Fibroblast of villous mesenchyme (primary cell): ENCODE data around the gene NLRP14. TPM values are rescaled to one million over a fixed set of nuclear protein-coding genes. Genes with fewer than 3 reads are reported as not detected.

ENCODE experiments used
- DNase-seq: peaks from one replicate; pipeline ENCODE4 v3.0.0-alpha.2; 2010; ENCODE audit warnings: low read depth
- H3K4me3 ChIP-seq: 2 replicates; pipeline ENCODE4 v1.5.1; 2011; ENCODE audit warnings: low read depth, mild to moderate bottlenecking, low read length
- CTCF ChIP-seq: IDR thresholded peaks from 2 replicates; pipeline ENCODE4 v1.5.1; 2012; ENCODE audit warnings: low read depth, mild to moderate bottlenecking, low read length; ENCODE audit not compliant: insufficient read depth
- total RNA-seq: library from RNA; depleted of rRNA; stranded (reverse); fragments of >200 nt; gene quantifications from 2 replicates; pipeline ENCODE4 v1.2.3, GENCODE V29; 2012

The NLRP14 gene
- under 0.01 and 0.32 TPM in 2 replicates for total RNA-seq

- no peak for TF ChIP-seq CTCF
- H3K4me3 ChIP-seq = peak within 1 kb of the TSS; percentile 66
- peak; percentile 87 for DNase-seq
Measured at GRCh38 chr11:7020183-7020917, at the start of gene NLRP14, which contains the start of gene ZNF214. Gene NLRP14 (plus strand): TSS chr11:7020479. CDS start chr11:7038587, 18,108 bp downstream. Gene ZNF214 (minus strand): TSS chr11:7020346. CDS start chr11:7002835, 17,511 bp downstream.

- TF ChIP-seq CTCF = no peak
- peak; percentile 38 for DNase-seq
- H3K4me3 ChIP-seq = no peak overlapping the region
Measured at GRCh38 chr11:6979365-6979764, 40.9 kb upstream of the NLRP14 start.

- no peak for TF ChIP-seq CTCF
- DNase-seq = no peak
- H3K4me3 ChIP-seq = no peak overlapping the region
Measured at GRCh38 chr11:6986487-6986886, 33.8 kb upstream of the NLRP14 start.

GRCh38 chr11:6988506-6988905 lies 31.8 kb upstream of the NLRP14 start:
- no peak for TF ChIP-seq CTCF
- no peak overlapping the region for H3K4me3 ChIP-seq
- DNase-seq = no peak

GRCh38 chr11:6991227-6991626 lies 29.1 kb upstream of the NLRP14 start:
- TF ChIP-seq CTCF = no peak
- no peak for DNase-seq
- H3K4me3 ChIP-seq = no peak overlapping the region

- H3K4me3 ChIP-seq = no peak overlapping the region
- TF ChIP-seq CTCF = no peak
- peak; percentile 23 for DNase-seq
Measured at GRCh38 chr11:6992026-6992425, 28.3 kb upstream of the NLRP14 start.
